ENCODE measurements around the gene TK2.

GRCh38 chr16:66524601-66525164 is 25.2 kb downstream of the TK2 start:
- TF ChIP-seq EZH2 (IDR thresholded peaks at IDR 0.05; ENCODE audit: insufficient read depth, poor library complexity, severe bottlenecking) (no peak), EZH2phosphoT487 (IDR thresholded peaks at IDR 0.05; ENCODE audit: insufficient read depth, low read depth) (no peak)

Data from GM23248 (cell line).